ENCODE data around the gene RIBC1. TPM values are rescaled to one million over a fixed set of nuclear protein-coding genes. Genes with fewer than 3 reads are reported as not detected.

RIBC1 gene
- total RNA-seq, 4 donors from 2014 or later = 0.57 to 1.2 (median 1.1) TPM; not detected in 1

GRCh38 chrX:53471346-53471745, 48.7 kb downstream of the RIBC1 start:
- Histone ChIP-seq H3K4me3 (no peak overlapping the region), H3K9me3 (no peaks in the 10 kb centered on the region), H3K36me3 (no peaks in the 10 kb centered on the region), H3K27me3 (no peaks in the 10 kb centered on the region), H3K4me1 (no peaks in the 10 kb centered on the region), H3K27ac (no peak overlapping the region)
- 44 to 83% methylated on average over 2 to 3 of the region's 3 CpGs for WGBS, 2 donors
- intact Hi-C loops (cut with DNase I) = no loop called here
- no peak for TF ChIP-seq CTCF (IDR thresholded peaks at IDR 0.05)
- TF ChIP-seq POLR2A (IDR thresholded peaks at IDR 0.05) = no peak
- no peak for DNase-seq

- DNase-seq = no peak
- Histone ChIP-seq H3K4me1 (no peaks in the 10 kb centered on the region), H3K9me3 (no peaks in the 10 kb centered on the region), H3K36me3 (no peaks in the 10 kb centered on the region), H3K27me3 (no peaks in the 10 kb centered on the region), H3K4me3 (no peak overlapping the region), H3K27ac (no peak overlapping the region)
- intact Hi-C loops (cut with DNase I) = no loop called here
- 80 to 81% methylated on average over 2 of the region's 2 CpGs for WGBS, 2 donors
- TF ChIP-seq CTCF (IDR thresholded peaks at IDR 0.05) = no peak
- TF ChIP-seq POLR2A (IDR thresholded peaks at IDR 0.05) = no peak
These were observed 52.0 kb downstream of the RIBC1 start for GRCh38 chrX:53474707-53475106.

GRCh38 chrX:53476371-53476770, 53.7 kb downstream of the RIBC1 start:
- Histone ChIP-seq H3K4me1 (peaks cover 0 to 6% (median 0%) of the 10 kb centered on the region in 3 donors), H3K27ac (no peak overlapping the region), H3K36me3 (no peaks in the 10 kb centered on the region), H3K4me3 (no peak overlapping the region), H3K27me3 (no peaks in the 10 kb centered on the region), H3K9me3 (no peaks in the 10 kb centered on the region)
- intact Hi-C loops (cut with DNase I) = no loop called here
- DNase-seq = no peak
- 13 to 17% methylated on average over 1 to 2 of the region's 2 CpGs for WGBS, 2 donors
- TF ChIP-seq POLR2A (IDR thresholded peaks at IDR 0.05) (no peak), CTCF (IDR thresholded peaks at IDR 0.05) (no peak)

DNA sequence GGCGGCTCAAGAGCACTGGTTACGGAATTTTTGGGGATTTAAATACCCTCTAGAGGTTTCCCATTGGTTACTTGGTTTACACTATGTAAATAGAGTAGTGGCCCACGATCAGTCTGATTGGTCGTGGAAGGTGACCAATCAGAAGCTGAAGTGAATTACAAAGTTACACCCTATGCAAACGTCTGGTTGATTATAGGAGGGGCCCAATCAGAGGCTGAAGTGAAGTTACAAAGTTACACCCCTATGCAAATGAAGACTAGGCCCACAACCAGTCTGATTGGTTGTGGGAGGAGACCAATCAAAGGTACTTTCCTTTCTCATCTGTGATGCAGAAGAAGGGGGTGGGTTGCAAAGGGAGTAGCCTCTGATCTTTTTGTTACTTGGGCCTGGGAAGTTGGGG, 56.6 kb downstream of the RIBC1 start:
- no peaks in the 10 kb centered on the region for H3K27me3 ChIP-seq
- no peaks in the 10 kb centered on the region for H3K36me3 ChIP-seq
- DNase-seq = no peak
- 65 to 86% methylated on average over 4 to 5 of the region's 5 CpGs for WGBS, 2 donors
- peaks cover 0 to 16% (median 5%) of the 10 kb centered on the region in 3 donors for H3K4me1 ChIP-seq
- intact Hi-C loops (cut with DNase I) = no loop called here
- no peaks in the 10 kb centered on the region for H3K9me3 ChIP-seq
- H3K4me3 ChIP-seq = no peak overlapping the region
- H3K27ac ChIP-seq = no peak overlapping the region
- TF ChIP-seq CTCF (IDR thresholded peaks at IDR 0.05) = no peak
- no peak for TF ChIP-seq POLR2A (IDR thresholded peaks at IDR 0.05)

Small RNA genes lying within 50 kb of the gene (small RNA-seq; reads per million reads assigned to genes)
- gene MIR6857 (0 reads per million in 4 donors), gene VTRNA3-1P (0 to 0.15 (median 0) reads per million in 4 donors)

Other genes with a start within 250 kb of the RIBC1 start
- 100 to 1,000 TPM in 1 of 4 donors, 10 to 100 TPM in 3; 74.2 to 108 (median 80.2) TPM for gene KDM5C, start 197.7 kb upstream of the RIBC1 start, total RNA-seq
- 10 to 100 TPM in 3 of 4 donors, 1 to 10 TPM in 1; 6.9 to 12.7 (median 10.4) TPM for gene IQSEC2, start 141.3 kb upstream of the RIBC1 start, total RNA-seq
- gene SMC1A, start 219 bp upstream of the RIBC1 start, total RNA-seq = 10 to 100 TPM; 24.4 to 35.4 (median 33.1) TPM
- gene HSD17B10, start 11.5 kb downstream of the RIBC1 start, total RNA-seq = 100 to 1,000 TPM in 3 of 4 donors, 10 to 100 TPM in 1; 81.6 to 130 (median 115) TPM

All from esophagus squamous epithelium (tissue), 5 donors.